Stimulated activated CD4-positive, alpha-beta T cell treated with anti-CD3 and anti-CD28 coated beads, Interleukin-2, amount 100 ng/mL, for 48 hours (primary cell): Measurements from ENCODE around the gene CDH20.
A peak's percentile ranks its signal among the peaks of the same experiment; 100 is the strongest.

Source experiments
- DNase-seq, 2 donors: peaks; one replicate each; pipeline ENCODE4 v3.0.0-alpha.2; 2020

CDH20 gene

DNA sequence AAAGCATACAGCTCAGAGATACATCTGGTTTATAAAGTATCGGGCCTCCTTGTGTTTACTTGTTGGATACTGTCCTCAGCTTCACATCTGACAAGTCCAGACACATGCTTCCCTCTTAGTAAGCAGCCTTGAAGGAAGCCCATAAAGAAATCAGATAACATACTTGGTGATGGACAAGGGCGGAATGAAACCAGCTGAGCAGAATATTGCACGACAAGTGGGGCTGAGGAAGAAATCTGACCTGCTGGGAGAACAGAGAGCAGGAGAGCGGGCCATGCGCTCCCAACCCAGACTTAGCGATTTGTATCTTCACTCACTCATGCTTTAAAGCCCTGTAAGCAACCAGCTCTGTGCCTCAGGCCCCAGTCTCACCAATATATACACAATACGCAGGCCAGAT is 208.4 kb downstream of the CDH20 start:
- no peak for DNase-seq

DNA sequence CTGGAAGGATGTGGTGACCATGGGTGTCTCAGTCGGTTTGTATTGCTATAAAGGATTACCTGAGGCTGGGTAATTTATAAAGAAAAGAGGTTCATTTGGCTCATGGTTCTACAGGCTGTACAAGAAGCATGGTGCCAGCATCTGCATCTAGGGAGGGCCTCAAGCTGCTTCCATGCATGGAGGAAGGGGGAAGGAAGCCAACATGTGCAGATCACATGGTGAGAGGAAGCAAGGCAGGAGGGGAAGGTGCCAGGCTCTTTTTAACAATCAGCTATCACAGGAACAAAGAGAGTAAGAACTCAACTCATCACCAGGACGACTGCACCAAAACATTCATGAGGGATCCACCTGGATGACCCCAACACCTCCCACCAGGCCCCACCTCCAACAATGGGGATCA is 209.4 kb downstream of the CDH20 start:
- no peak for DNase-seq

DNA sequence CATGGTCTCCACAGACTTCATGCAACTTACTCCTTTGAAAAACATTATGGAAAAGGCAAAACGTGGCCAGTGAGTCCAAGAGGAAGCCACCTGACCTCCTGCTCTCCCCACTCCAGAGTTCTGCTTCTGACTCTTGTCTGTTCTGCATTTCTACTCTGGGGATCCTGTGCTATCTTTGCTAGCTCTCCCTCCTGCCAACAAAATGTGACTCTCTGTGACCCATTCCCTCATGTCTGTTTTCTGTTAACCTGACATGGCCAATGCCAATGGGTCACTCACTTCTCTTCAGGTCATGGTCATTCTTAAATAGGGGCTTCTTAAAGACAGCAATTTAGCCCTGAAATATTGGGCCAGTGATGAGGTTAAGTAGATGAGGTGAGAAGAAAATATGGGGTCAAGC is 210.3 kb downstream of the CDH20 start:
- DNase-seq, result no peak

DNA sequence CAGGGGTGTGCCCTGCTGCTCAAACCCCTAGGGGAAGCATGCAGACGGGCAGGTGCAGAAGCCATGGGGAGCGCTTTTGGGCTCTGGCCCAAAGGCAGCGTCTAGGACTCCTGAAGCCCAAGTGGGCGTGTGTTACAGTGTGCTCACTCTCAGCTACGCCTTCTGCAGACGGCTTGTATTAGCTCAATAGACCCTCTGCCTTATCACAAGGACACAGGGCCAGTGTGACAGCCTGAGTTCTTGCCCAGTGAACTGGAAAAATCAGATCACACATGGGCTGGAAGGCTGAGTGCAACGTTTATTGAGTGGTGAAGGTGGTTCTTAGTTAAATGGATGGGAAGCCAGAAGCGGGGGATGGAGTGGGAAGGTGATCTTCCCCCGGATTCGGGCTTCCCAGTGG is 210.9 kb downstream of the CDH20 start:
- DNase-seq, result no peak

DNA sequence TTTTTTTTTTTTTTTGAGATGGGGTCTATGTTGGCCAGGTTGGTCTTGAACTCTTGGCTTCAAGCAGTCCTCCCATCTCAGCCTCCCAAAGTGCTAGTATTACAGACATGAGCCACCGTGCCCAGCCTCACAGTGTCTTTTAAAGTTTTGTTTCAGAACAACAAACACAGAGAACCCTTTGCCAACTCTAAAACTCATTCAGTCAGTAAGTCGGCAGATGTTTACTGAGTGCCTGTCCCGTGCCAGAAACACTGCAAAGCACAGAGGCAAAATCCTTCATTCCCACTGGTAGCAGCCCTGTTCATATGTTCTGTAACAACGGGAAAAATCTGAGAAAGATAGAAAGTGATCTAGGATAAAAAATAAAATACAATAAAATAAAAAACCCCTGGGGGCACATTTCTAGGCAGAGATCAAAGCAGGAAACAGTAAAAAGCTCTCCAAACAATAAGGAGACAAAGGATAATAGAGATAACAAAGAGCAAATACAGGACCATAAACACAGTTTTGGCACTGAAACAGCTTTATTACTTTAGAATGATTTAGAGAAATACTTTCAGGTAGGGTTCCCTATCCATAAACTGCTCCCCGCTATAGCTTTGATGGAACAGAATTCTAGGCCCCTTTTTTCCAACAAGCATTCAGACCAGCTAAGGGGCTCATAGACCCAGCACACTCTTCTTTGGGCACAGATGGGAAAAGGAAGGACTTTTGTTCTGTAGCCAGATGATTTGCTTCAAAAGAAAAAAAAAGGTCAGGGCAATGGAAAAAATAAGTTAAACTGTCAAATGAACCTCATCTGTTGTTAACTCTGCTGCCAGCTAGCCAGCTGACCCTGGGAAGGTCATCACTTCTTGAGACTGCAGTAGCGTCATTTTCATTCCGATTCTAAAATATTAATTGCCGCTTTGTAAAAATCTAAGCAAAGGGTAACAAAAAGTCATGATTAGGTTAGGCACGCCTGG is 212.3 kb downstream of the CDH20 start:
- no peak for DNase-seq

DNA sequence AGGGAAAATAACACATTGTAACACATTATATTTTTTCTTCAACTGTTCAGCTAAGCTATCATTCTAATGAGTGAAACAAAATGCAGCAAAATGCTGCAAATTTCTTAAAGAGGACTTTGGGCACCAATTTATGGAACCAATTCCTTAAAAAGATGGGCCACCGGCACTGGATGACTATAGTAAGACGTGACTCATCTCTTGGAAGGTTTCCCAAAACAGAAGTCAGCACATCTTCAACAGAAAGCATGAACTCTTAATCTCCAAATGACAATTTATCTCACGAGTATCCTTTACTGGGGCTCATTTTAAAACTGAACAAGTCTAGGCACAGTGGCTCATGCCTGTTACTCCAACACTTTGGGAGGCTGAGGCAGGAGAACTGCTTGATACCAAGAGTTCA is 213.4 kb downstream of the CDH20 start:
- no peak for DNase-seq

DNA sequence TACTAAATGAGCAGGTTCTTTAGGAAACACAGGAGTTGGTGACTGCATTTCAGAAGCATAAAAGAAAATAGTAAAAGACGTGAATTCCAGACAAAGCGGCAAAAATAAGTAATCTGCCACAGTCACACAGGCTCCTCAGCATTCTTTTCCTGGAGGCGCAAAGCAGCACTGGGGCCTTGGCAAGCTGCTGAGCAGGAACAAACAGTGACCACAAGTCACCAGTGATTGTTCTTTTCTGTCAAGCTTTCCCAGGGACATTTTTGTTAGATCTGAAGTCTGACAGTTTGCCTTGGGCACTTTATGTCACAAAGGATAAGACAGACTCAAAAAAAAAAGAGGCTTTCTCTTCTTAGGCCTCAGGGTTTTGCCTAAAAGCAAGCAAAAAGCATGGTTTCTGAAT is 216.2 kb downstream of the CDH20 start:
- DNase-seq, result no peak

DNA sequence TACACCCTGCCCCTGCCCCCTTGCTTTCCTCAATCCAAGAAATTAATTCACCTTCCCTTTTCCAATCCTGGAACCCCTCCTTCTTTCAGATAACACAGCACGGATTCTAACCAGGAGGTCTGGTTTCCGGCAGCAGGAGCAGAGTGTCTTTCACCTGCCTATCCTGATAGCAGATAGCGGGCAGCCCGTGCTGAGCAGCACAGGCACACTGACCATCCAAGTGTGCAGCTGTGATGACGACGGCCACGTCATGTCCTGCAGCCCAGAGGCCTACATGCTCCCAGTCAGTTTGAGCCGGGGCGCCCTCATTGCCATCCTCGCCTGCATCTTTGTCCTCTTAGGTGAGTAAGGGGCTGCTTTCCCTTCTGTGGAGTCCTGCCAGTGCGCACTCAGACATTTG is 216.7 kb downstream of the CDH20 start:
- no peak for DNase-seq

DNA sequence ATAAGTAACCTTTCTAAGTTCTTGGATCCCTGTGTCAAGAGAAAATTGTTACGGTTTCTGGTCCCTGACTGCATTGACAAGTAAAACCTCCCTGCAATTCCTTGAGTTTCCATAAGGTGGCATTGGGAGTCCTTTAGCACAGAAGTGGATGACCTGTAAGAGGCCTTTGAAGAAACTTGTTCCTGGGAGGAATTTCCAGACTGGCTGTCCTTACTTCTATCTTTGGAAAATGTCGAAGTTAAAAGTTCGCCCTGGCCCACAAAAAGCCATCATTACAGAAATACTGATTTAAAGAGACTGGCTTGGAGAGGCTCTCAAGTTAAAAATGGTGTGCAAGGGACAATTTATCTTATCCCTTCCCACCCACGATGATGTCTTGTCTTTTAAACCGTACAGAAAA is 218.4 kb downstream of the CDH20 start:
- peak in 1 of 2 donors; percentile 32 for DNase-seq

DNA sequence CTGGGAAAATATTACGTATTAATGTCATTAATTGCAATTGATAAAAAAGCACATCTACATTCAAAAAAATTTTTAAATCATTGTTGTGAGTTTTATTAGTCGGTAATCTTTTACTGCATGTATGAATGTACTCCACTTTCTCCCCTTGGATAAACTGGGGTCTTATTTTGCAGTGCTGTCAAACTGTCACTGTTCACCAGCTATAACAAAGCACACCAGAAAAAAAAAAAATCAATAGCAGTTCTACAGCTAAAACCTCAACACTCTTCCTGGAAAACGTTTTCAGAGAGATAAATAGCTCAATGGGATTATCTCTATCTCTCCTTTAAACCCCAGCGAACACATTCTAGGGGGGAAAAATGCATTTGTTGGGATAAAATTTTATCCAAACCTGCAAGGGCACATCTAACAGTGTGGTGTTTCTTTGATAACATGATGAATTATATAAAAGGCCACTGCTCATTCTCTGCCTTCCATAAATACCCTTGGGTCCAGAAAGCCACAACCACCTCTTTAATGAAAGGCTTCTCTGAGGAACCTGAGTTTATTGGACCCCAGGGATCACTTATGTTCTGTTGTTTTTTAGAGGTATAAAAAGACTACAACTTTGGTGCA is 219.9 kb downstream of the CDH20 start:
- DNase-seq, result no peak

DNA sequence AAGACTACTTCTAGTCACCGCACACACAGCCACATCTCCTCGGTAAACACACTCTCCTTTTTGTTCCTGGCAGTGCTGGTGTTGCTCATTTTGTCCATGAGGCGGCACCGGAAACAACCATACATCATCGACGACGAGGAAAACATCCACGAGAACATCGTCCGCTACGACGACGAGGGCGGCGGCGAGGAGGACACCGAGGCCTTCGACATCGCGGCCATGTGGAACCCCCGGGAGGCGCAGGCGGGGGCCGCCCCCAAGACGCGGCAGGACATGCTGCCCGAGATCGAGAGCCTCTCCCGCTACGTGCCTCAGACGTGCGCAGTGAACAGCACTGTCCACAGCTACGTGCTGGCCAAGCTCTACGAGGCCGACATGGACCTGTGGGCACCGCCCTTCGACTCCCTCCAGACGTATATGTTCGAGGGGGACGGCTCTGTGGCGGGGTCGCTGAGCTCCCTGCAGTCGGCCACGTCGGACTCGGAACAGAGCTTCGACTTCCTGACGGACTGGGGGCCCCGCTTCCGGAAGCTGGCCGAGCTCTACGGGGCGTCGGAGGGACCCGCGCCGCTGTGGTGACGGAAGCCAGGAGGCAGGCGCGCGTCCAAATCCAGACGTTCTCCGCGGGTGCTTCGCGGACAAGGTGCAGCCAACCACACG is 221.0 kb downstream of the CDH20 start:
- DNase-seq, result no peak

DNA sequence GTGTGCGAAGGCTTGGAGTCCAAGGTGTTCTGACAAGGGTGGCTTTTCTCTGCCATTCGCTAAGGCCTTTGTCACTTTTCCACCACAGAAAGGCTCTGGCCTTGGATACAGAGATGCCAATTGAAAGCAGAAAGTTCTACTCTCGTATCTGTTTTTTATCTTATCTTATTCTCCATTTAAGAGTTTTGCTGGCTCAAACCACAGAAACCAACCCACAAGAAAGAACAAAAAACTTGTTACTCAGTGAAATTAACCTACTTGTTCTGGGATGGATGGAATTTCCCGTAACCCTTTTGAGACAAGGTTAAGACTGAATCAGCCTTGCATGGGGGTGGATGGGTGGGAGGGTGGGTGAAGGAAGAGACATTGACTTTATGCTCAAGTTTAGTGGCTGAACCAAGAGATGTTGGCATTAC is 221.7 kb downstream of the CDH20 start:
- DNase-seq, result no peak

DNA sequence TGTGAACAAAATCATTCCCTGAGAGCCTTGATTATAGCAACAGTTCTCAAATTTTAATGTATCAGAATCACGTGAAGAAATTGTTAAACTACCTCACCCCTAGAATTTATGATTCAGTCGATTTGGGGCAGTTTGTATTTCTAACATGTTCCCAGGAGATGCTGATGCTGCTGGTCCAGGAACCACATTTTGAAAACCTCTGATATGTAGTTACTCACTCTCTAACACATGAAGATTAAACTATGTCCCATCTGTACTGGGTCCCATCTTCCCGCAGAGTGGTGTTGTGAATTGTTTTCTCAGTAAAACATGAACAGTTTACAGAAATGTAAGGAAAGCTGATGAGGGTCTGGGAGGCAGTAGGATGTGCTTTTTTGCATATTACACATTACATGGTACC is 223.1 kb downstream of the CDH20 start:
- DNase-seq, result no peak

DNA sequence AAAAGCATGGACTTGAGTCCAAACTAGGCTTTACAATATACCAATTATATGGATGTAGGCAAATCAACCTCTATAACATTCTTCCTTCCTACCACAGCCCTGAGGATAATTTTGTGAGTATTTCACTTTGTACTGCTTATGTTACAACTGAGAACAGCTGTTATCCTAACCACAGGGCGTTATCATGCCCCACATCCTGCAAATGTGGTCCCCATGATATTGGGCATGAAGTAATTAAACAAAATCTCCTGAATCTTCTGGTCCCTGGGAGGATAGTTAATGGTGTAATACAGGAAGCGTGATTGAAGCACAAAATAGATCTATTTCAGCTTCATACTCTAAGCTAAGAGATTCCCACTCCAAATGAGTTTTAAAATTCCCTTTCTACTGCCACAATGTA is 223.6 kb downstream of the CDH20 start:
- no peak for DNase-seq

DNA sequence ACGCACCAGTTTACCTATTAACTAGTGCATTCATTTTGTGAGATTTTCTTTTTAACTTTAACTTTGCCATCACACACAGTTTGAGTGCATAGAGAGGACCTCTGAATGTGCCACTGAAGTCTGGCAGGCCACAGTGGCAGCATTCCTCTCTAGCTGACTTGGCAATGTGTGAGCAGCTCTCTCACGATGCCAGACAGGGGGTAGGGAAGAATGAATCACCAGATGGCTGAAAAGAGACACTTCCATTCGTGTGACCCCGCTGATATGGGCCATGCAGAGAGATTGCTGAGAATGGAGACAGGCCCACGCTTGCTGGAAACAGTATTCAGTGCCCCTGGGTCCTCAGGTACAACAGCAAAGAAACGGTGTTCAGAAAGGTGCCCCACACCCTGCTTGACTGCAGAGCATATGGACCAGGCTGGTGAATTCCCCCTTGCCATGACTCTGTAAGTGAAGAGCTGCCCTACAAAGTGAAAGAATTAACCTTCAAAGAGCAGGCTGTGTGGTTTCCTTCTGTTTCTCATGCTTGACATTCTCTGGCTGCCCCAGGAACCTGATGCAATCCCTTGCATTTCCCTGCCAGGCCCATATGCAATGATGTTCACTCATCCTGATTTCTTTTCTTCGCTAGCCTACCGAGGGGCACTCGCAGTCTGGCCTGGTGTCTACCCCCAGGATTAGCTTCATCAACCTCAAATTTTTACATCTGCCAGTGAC is 236.1 kb downstream of the CDH20 start:
- no peak for DNase-seq

DNA sequence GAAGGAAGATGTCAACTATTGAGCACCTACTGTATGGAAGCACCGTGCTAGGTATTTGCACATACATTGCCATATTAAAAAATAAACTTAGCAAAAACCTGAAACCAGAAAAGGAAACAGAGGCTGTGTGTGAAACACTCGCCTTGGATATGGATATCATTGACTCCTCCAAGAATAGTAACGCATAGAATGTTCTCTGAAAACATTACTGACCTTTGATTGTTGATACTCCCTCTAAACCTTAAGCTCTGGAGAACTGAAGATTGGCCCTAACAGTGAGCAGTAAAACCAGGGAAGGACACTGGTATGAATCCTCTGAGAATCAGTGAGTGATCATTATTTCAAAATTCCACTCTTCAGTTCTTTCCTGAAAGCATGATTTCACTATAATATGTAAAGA is 236.8 kb downstream of the CDH20 start:
- DNase-seq, result no peak

DNA sequence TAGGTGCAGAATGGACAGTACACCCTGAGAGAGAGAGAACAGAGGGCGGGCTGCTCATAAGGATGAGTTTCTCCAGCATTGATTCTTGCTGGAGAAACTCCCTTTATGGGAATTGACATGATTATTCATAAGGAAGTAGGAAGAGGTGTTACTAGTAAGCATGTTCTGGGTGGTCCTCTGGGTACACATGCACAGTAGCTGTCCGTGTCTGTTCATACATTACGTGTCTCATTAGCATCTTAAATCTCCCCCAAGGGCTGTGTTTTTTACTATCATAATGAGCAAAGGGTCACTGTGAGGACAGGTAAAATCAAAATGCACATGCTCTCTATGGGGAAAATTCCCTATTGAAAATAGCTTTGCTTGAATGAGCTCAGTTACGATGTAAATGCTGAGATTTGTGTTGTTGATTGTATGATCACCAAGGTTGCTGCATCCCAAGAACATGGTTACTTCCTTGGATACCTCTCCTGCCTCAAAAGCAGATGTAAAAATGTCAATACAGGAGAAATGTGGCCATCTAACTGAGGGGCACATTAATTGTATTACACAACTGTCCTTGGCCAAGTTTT is 238.9 kb downstream of the CDH20 start:
- no peak for DNase-seq

DNA sequence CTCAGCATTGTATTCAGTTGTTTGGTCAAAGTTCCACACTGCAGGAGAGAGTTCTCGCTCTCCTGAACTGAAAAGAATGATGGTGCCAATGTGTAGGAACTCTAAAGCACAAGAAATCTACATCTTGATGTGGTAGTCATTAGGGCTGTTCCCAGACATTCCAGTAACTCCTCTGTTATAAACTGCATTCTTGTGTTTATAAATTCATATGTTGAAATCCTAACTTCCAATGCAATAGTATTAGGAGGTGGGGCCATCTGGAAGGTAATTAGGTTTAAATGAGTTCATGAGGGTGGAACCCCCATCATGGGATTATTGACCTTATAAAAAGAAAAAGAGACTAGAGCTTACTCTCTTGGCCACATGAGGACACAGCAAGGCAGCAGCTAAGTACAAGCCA is 239.6 kb downstream of the CDH20 start:
- no peak for DNase-seq

DNA sequence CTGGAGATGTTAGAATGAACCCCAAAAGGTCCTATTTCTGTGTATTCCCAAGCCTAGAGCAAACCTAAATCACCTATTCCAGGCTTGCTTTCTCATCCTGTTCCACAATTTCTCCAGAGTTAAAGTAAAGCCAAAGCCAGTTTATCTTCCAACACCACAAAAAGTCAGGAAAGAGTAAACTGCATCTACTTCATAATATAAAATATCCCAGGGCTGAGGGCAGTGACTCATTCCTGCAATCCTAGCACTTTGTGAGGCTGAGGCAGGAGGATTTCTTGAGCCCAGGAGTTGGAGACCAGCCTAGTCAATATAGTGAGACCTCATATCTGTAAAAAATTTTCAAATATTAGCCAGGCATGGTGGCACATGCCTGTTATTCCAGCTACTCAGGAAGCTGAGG is 241.4 kb downstream of the CDH20 start:
- no peak for DNase-seq

DNA sequence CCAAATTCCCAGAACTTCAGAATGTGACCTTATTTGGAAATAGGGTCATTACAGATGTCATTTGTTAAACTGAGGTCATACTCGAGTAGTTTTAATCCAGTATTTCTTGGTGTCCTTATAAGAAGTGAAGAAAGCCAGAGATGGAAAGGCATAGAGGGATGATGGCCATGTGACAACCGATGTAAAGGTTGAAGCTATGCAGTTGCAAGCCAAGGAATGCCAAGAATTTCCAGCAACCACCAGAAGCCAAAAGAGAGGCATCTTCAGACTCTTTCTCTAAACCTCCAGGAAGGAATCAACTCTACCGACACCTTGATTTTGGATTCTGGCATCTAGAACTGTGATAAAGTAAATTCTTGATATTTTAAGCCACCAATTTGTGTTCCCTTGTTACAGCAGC is 242.2 kb downstream of the CDH20 start:
- DNase-seq, result no peak

DNA sequence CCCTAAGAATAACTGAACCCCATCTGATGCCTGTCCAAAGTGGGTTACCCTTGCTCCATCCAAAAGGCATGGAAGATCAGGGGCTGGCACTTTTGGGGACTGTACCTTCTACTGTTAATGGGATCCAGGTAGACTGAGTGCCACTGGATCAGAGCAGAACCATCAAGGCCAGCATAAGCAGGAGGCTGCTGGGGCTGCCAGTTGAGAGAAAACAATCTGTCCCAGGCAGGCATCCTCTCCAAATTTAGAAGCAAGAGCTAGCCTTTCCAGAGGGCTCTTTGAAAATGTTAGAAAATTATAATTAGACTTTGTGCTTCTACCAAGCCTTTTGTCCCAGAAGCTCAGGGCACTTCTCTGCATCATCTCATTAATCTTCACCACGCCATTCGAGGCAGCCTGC is 245.6 kb downstream of the CDH20 start:
- no peak for DNase-seq

DNA sequence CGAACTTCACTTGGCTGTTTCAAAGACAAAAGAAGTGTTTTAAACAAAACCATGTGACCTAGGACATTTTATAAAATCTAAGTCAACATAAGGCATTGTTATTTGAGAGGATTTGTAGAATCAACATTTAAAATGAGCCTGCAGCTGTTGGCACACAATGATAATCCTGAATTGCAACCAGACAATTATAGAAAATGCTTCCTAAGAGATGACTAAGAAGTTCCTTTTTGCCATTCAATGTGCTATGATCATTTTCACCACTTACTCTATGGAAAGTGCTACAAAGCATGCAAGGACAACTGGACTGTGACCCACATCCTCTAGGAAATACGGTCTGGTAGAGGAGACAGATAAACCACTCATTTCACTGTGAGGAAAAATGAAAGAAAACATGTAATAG is 246.4 kb downstream of the CDH20 start:
- no peak for DNase-seq

DNA sequence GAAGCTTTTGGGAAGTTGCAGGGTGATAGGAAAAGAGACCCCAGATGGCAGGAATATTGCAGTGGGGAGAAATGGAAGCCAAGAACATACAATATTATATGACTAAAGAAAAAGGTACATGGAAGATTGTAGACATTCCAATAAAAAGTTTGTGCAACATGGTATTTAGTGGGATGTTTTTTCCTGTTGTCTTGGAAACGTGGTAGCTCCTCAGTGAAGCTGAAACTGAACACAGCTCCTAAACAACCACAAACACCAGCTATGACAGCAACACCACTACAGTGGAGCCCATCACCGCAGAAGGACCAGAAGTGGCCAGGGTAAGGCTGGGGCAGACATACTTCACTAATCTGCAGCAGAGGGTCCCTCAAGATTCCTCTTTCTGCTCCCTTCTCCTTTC is 246.8 kb downstream of the CDH20 start:
- no peak for DNase-seq
